Measurements from ENCODE around the gene ZNF827.
A peak's percentile ranks its signal among the peaks of the same experiment; 100 is the strongest.

ZNF827 gene

DNA sequence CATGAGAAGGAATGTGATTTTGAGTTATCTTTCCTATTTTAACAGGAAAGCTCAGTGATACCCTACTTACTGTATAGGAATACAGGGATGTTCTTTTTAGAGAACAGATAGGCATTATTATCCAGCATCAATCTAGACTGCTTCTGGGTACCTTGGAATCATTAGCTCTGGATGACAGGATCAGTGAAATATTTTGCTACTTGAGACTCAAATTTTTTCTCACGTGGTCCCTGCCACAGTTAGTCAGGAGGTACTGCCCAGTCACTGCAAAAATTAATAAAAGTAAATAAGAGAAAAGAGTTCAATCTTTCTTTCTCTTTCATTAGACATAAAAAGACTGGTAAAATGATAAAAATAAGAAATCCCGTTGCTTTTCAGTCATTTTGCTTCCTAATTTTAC lies 5.5 kb downstream of the ZNF827 start:
- DNase-seq (ENCODE audit: low read depth, low spot score) = no peak

DNA sequence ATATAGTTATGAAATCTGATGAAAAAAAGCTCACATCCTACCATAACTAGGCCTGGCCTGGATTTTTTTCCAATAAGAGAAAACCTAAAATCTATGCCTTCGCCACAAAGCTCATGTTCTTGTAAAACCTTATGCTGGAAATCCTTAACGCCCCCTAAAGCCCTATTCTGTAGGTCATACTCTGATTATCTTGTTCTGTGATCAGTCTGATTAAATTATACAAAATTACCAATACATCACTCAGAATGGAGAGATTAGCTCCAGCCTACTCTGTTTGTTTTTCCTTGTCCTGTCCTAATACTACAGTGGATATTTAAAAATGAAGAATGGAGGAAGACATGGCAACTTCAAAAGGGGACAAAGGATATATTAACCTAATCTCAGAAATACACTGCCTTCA lies 7.2 kb downstream of the ZNF827 start:
- DNase-seq (ENCODE audit: low read depth, low spot score) = no peak

DNA sequence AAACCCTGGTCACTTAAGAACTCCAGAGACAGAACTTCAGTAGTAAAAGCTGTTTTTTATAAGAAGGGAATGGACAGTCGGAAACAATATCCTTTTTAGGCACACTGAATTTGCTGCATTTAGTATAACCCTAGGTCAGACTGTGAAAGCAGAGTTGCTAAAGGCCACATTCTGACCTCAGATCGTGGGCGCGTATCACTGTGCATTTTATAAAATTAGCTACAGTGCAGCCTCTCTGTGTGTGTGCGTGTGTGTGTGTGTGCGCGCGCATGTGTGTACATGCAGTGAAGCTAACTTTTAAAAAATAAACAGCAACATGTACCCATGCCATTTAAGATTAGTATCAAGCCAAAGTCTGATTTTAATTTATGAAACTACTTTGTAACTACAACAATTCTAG lies 8.0 kb downstream of the ZNF827 start:
- no peak for DNase-seq (ENCODE audit: low read depth, low spot score)

DNA sequence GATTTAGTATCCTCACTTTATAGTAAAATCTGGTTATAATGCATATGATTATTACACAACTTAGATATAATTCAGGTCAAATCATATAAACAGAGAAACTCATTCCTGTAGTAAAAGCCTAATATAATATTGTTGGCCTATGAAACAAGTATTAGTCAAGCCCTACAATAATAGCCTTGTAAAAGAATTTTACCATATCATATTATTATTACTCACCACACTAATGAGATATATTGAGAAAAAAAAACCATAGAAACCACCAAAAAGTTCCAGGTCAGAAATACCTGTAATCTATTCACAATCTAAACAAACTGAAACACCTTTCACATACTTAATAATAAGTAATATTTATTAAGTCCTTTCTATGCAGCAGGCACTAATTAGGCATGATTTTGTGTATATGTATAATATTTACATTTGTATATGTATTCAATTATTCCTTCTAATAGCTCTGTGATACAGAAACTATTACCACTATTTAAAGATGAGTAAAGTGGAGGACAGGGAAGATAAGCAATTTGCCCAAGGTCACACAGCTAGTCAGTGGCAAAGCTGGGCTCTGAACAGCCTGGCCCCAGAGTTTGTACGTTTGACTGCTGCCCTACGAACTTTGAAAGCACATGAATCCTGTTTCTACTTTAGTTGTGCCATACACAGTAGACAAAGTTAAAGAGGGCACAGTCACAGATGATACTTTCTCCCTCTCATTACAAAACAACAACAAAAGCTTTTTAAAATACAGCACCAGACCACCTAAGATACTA lies 9.0 kb downstream of the ZNF827 start:
- no peak for DNase-seq (ENCODE audit: low read depth, low spot score)

DNA sequence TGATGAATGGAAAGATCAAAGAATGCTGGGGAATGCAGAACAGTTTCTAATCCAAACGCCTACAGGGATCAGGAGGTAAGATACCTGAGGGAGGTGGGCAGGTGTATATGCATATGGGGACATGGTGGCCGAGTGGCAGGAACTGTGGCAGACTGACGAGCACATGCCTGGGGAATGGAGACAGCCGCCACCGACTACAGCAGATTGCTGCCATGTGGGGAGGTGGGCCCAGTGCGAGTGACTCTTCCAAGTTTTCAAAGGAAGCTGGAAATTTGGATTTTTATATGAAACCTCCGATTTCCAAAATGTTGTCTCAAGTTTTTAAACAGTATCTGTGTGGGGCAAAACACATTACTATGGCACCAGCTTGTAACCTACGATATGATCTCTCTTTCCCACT lies 9.9 kb downstream of the ZNF827 start:
- DNase-seq (ENCODE audit: low read depth, low spot score) = no peak

DNA sequence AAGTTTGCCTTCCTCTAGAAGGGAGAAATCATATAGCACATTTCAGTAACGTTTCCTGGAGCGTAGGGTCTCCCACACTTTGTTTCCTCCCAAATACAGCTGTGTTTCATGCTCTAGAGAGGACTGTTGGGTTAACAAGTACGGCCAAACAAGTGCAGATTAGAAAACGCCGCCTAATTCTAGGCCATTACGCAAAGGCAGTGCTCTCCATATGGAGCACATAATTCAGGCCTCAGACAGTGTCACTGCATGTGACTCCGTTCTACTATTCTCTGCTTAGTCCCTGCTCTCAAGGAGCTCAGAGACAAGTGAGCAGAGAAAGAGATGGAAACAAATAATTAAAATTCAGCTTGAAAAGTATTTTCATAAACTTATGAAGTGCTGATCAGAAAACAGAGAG lies 11.6 kb downstream of the ZNF827 start:
- DNase-seq (ENCODE audit: low read depth, low spot score) = no peak

DNA sequence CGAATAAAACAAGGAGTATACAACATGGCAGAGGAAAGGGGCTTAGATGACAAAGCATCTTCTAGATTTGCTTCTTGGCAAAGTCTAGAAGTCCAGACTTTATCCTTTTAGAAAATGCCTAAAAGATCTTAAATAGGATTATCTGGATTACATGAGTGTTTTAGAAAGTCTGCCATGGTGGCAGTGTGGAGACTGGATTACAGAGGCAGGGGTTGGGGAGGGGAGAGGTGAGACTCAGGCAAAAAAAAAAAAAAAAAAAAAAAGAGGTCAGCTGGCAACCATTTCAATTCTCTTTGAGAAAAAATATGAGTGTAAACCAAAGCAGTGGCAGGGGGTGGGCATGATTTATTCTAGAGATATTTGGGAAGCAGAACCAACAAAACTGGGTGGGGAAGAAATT lies 17.4 kb downstream of the ZNF827 start:
- no peak for DNase-seq (ENCODE audit: low read depth, low spot score)

DNA sequence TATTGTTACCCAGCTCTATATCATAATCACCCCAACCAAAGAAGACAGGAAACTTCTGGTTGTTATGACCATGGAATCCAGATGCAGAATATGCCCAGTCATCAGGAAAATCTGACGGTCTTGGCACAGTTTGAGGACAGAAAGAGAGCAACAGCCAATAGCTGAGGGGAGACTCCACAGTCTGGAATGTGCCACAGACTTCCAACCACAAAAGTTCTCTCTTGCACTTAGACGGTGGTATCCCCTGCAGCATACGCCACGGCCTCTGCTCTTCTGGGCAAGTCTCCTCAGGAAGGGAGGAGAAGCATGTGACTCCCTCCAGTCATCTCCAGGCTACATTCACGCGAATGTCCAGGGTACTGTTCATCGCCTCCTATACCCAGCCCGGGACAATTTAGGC lies 18.4 kb downstream of the ZNF827 start:
- DNase-seq (ENCODE audit: low read depth, low spot score) = no peak

DNA sequence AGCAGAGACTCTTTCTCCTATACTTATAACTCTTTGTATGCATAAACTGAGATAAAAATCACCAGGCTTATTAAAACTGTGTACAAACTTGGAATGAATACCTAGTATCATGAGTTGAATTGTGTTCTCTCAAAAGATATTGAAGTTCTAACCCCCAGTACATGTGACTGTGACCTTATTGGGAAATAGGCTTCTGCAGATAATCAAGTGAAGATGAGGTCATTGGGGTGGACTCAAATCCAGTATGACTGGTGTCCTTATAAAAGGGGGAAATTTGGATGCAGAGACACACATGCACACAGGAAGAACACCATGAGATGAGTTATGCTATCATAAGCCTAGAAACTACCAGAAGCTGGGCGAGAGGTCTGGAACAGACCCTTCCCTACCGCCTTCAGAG lies 26.2 kb downstream of the ZNF827 start:
- DNase-seq (ENCODE audit: low read depth, low spot score) = no peak

DNA sequence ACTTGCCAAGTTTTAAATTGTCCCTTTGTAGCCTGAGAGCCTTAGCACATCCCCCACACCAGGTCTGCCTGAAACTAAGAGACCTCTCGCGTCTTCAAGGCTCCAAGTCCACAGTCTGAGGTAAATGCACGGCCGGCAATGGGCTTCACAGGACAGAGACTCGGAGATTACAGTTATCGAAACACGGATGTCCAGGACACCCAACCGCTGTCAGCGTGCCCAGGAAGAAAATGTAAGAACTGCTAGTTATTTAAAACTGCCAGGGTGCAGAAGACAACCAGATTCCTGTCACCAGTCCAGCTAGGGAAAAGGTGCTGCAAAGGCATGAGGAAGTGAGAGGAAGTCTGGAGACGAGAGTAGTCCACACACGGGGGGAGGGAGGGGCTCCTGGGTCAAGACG lies 28.9 kb downstream of the ZNF827 start:
- DNase-seq (ENCODE audit: low read depth, low spot score) = no peak

DNA sequence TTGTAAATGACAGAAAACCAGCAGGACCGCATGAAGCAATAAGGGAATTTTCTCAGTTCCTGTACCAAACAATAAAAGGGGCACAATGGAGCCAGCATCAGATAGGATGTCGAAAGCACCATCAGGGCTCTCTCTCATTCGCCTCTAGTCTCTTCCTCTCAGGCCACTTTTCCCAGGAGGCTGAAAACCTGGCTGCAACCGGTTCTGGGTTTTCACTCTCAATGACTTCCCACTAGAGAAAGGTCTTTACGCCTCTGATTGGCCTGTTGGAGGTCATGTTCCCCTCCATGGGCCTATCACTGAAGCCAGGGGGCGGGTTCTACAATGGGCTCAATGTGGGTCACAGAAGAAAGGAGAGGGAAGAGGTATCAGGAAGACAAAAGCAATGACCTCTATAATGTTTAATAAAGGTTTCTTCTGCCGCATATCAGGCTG lies 29.3 kb downstream of the ZNF827 start:
- DNase-seq (ENCODE audit: low read depth, low spot score) = peak; percentile 76

DNA sequence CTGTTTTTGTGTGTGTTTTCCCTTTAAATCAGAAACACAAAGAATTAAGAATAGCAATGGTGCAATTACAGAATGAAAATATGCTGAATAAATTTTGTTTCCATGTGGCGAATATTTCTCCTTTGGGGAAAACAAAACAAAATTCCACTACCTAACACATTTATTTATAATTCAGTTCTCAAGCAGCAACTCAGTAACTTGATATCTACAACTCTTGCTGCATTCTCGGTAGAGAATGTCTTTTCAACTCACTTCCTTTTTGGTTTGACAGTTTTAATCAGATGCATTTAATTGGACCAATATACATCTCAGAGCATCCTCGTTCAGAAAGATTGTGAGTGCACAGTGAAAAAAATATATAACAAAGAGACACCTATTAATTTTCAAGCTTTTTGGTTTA lies 30.8 kb downstream of the ZNF827 start:
- no peak for DNase-seq (ENCODE audit: low read depth, low spot score)

DNA sequence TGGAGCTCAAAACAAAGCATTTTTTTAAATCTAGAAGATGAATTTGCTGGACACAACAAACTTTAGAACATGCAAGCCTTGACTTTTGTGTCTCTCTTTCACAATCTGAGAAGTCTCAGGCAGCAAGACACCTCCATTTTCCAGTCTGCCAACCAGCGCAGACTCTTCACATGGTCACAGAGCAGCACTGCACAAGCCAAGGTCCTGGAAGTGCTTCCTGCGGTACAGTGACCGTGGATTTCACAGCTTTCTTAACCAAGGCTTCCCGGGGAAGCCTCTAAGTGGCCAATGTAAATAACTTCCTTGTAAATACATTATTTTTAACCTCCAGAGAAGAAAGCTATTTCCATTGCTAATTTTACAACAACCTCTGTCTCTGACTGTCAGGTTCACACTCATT lies 31.2 kb downstream of the ZNF827 start:
- no peak for DNase-seq (ENCODE audit: low read depth, low spot score)

DNA sequence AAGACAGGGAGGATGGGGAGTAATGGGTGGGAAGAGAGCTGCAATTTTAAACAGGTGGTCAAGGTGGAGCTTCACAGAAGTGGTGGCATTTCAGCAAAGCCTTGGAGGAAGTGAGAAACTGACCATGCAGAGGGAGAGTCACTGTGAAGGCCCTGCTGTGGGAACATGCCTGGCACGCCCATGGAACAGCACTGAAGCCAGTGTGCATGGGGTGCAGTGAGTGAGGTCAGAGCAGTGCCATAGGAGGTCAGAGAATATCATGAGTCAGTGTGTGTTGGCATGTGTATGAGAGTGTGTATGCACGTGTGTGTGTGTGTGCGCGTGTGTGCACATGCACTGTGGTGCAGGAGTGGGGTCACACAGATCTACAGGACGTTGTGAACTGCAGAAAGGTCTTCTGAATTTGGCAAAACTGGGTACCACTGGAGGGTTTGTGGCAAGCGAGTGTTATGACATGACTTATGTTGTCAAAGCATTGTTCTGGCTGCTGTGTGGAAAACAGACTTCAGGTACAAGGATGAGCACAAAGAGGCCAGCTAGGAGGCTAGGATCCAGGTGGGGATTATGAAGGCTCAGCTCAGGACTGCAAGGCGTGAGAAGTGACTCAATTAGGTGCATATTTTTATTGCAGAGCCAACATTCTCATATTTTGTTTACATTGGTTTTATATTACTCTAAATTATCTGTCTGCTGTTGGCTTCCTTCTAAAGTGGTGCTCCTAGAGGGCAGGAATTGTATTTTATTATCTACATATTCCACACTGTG lies 34.0 kb downstream of the ZNF827 start:
- no peak for DNase-seq (ENCODE audit: low read depth, low spot score)

DNA sequence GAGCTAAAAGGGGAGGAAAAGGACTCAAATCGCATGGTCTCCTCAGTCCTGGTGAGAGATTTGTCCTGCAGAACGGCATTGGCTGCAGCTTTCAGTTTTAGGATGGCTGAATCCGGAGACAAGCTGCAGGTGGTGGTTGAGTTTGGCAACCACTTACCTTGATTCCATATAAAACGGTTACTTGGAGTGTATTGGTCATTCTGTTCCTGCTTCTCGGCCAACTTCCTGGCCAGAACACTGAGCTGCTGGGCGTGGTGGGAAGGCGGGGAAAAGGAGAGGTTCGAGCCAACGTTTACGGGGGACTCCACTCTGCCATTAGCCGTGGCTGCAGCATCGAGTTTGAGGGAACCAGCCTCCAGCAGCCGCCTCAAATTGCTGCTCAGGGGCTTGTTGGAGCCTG lies 36.1 kb downstream of the ZNF827 start:
- no peak for DNase-seq (ENCODE audit: low read depth, low spot score)

DNA sequence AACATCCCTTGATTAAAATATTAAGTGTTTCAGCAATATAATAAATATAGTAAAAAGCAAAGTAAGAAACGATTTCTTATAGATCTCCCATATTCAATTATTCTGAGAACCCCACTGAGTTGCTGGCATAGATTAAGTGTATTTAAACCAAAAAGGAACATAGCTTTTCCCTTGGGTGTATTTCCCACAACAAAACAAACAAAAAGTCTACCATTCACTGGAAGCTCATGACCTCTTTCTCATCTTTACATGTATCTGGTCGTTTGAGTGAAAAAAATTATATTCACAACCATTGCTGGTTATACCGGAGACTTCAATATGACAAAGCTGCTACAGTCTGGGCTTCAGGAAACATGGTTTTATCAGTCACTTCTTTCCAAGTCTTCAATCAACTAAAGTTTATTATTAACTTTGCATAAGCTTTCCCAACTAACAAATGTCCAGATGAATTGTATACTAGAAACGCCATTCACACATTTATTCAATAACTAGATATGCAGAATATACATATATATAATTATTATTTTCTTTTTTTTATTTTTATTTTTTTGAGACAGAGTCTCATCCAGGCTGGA lies 38.6 kb downstream of the ZNF827 start:
- DNase-seq (ENCODE audit: low read depth, low spot score) = no peak

DNA sequence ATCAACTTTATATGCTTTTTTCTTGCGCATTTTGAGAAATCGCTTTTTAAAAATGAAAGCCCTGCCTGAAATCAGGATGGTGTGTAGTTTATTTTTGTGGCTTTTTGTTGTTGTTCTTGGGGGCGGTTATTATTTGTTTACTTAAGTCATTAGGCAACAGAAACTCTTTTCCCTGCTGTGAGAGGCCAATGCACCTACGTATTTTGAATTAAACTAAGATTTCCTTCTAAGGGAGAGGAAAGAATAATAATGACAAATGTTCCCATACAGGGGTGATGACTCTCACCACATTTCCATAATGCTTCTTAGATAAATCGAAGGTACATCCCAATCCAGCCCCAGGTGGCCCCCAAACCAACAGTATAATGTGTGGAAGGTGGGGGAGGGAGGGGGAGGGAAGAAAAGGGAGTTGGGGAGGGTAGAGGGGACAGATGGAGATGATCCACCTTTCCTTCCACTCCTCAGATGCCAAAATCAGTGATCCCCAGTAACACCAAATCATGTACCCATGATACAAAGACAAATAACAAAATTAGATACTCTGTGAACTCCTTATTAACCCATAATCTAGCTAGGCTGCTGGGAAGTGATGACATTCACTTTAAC lies 39.6 kb downstream of the ZNF827 start:
- DNase-seq (ENCODE audit: low read depth, low spot score) = no peak

DNA sequence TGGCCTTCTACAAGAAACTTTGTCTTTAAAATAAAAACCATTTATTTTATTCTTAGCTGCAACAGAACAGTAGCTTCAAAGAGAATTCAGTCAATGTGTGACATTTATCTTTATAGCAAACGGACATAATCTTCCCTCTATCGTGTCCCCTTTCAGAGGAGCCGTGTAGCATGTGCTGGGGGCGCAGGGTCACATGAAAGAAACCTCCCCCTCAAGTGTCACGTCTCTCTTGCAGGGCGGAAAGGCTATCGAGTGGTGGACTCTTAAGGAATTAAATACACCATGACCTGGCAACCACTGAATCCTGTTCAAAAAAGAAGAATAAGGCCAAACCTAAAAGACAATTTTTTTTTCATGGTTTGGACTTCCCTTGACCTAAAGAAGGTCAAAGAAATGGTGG lies 40.2 kb downstream of the ZNF827 start:
- no peak for DNase-seq (ENCODE audit: low read depth, low spot score)

DNA sequence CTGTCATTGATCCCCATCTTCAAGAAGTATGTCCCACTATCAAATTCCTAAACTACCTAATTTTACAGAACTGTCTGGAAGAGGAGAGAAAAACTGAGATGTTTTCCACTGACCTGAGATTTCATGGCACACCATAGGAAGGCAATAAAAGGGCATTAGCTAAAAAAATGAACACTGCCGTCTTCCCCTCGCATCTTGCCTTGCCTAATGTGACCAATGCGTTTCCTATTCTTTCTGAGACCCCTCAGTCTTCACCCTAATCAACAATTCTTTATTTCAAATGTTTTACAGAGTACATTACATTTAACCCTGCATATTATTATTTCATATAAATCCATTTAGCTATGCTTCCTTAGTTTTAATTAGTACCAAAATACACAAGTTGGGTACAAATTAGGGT lies 43.6 kb downstream of the ZNF827 start:
- no peak for DNase-seq (ENCODE audit: low read depth, low spot score)

DNA sequence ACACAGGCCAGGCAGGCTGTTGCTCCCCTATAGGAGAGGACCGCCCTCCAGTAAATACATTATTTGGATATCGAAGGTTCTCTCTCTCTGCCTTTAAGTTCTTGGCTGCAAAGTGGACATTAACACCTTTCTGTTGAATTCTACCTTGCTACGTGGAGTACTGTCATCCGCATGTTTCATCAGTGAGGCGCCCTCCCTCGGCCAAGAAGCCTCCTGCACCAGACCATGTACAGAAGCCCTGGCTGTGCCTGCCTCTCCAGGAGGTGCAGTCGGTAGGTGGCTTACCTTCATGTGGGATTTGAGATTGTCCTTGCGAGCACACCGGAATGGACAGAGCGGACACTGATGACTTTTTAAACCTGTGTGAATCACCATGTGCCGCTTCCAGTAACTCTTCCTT lies 46.7 kb downstream of the ZNF827 start:
- no peak for DNase-seq (ENCODE audit: low read depth, low spot score)

DNA sequence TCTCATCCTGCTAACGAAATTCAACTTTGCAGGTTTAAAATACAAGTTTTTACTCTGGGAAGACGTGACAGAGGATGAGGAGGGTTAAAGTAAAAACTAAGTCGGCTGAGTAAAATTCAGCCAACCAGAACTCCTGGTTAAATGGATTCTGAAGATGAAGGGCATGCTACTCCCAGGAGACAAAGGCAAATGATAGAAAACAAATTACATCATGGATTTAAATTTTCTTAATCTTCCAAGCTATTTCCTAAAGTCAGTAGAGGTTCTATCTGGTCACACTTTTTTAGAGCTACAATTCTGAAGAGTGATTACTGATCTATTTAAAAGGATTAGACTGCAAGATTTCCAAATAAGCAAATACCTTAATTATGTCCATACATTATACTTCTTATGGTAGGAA lies 47.9 kb downstream of the ZNF827 start:
- DNase-seq (ENCODE audit: low read depth, low spot score) = no peak

DNA sequence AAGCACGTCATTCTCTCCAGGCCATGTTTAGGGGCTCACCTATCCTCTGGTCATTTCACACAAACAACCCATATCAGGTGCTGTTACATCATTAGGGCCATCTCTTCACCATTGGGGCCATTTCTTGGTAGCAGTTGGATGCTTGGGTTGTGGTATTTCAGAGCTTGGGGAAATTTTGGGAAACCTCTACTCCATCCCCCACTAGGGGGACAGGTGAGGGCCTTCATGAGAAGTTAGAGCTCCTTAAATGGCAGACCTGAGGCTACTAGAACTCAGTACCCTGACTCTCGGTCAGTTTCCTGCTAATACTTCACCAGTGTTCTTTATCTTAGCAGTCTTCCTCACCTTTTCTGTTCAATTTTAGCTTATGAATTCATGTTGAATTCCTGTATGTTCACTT lies 50.2 kb downstream of the ZNF827 start:
- no peak for DNase-seq (ENCODE audit: low read depth, low spot score)

Data from iPS DF 19.7 (cell line).